GM23338 (cell line): ENCODE results near the gene CREB3L2.
A peak's percentile ranks its signal among the peaks of the same experiment; 100 is the strongest.

Source experiments
- CREB1 ChIP-seq: fragments of 250-450 bp; sonication (Bioruptor Pico); IDR thresholded peaks from 2 replicates; pipeline ENCODE4 v1.5.0; 2020; ENCODE audit warnings: low read depth, mild to moderate bottlenecking, moderate library complexity
- CTCF ChIP-seq, 2 experiments: fragments of 200-600 bp in 1 of 2; sonication (generic) in 1 of 2; conservative IDR thresholded peaks; 2 replicates each; pipeline versions ENCODE4 v1.5.1 to v1.6.1; 2016 to 2017; ENCODE audit warnings: antibody characterized with exemption in 2 of 2, low read depth in 2 of 2, mild to moderate bottlenecking in 2 of 2, moderate library complexity in 1 of 2
- EZH2 ChIP-seq: fragments of 200-600 bp; sonication (generic); IDR thresholded peaks from one replicate; pipeline ENCODE4 v1.8.0; 2017; ENCODE audit warnings: antibody characterized with exemption, mild to moderate bottlenecking, low read depth; ENCODE audit not compliant: unreplicated experiment
- EZH2phosphoT487 ChIP-seq: fragments of 200-600 bp; sonication (generic); IDR thresholded peaks from one replicate; pipeline ENCODE4 v1.8.1; 2018; ENCODE audit warnings: antibody characterized with exemption; ENCODE audit not compliant: unreplicated experiment
- POLR2AphosphoS5 ChIP-seq: IDR thresholded peaks from 2 replicates; pipeline ENCODE4 v1.6.1; 2016; ENCODE audit warnings: antibody characterized with exemption, low read depth
- REST ChIP-seq: IDR thresholded peaks from one replicate; pipeline ENCODE4 v1.6.1; 2018; ENCODE audit warnings: antibody characterized with exemption; ENCODE audit not compliant: unreplicated experiment
- ZNF114 ChIP-seq: fragments of 250-450 bp; sonication (Bioruptor Pico); IDR thresholded peaks from 2 replicates; pipeline ENCODE4 v1.5.0; 2020; ENCODE audit warnings: mild to moderate bottlenecking, moderate library complexity

GRCh38 chr7:137846827-137847567 lies 154.9 kb downstream of the CREB3L2 start, which contains the start of gene DGKI:
- TF ChIP-seq CTCF (conservative IDR thresholded peaks at IDR 0.05; ENCODE audit: low read depth in 2 of 2) (no peak), EZH2 (peak; percentile 55), CREB1 (CRISPR knock-in tag) (0 out of 2 replicates have a peak, but pooled peaks have one; percentile 12), POLR2AphosphoS5 (no peak), REST (no peak), EZH2phosphoT487 (no peak), ZNF114 (CRISPR knock-in tag) (no peak)
